HG03354 (cell line): ENCODE results near the gene HCRT.
"Not testable (repeated sequence)": the region's sequence is repeated elsewhere in the genome, so short reads cannot be mapped to it uniquely, and the experiment has no call there.

ENCODE experiments used
- ATAC-seq: cut with Tn5 transposase; IDR thresholded peaks from one replicate; pipeline ENCODE4 v1.9.1; 2021; ENCODE audit warnings: mild to moderate bottlenecking; ENCODE audit not compliant: unreplicated experiment, poor library complexity, severe bottlenecking

The HCRT gene

DNA sequence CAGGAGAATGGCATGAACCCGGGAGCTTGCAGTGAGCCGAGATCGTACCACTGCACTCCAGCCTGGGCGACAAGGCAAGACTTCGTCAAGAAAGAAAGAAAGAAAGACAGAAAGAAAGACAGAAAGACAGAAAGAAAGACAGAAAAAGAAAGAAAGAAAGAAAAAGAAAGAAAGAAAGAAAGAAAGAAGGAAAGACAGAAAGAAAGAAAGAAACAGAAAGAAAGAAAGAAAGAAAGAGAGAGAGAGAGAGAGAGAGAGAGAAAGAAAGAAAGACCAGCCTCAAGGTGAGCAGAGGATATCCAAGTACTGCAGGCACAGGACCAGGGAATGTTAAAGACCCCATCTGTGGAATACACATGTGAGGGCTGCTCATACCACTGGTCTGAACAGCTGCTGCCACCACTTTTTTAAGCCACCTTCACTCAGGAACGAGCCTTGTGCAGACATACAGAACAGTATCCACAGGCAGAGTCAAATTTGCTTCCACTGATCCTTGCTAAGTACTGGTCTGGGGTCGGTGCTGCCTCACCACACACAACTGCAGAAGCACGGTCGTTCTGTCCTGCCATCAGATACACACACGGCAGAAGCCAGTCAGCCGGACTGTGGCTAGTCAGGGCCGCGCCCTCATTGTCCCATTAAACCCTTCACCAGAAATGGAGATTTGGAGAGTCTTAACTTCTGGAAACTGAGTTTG is 38.2 kb downstream of the HCRT start:
- no peak for ATAC-seq

GRCh38 chr17:42143138-42143537 is 42.1 kb downstream of the HCRT start:
- ATAC-seq: not testable (repeated sequence)

GRCh38 chr17:42142371-42142896 is 42.8 kb downstream of the HCRT start:
- ATAC-seq: no peak

DNA sequence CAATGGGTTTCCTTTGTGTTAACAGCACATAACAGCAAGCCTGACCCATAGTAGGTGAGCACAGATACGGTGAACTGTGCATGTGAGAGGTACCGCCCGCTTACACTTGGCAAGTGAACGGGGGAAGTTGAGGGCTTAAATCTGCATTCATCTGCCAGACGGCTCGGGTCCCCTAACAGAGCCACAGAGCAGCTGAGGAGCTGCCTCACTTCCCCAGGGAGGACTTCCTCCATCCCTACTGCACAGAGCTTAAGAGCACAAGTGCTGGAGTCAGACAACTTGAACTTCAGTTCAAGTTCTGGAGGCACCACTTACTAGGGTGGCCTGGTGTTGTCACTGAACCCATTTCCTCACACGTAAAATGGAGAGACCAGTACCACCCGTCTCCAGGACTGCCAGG is 43.9 kb downstream of the HCRT start:
- no peak for ATAC-seq

GRCh38 chr17:42140690-42141089 is 44.6 kb downstream of the HCRT start:
- not testable (repeated sequence) for ATAC-seq

GRCh38 chr17:42138749-42139492 is 46.3 kb downstream of the HCRT start:
- ATAC-seq: no peak

DNA sequence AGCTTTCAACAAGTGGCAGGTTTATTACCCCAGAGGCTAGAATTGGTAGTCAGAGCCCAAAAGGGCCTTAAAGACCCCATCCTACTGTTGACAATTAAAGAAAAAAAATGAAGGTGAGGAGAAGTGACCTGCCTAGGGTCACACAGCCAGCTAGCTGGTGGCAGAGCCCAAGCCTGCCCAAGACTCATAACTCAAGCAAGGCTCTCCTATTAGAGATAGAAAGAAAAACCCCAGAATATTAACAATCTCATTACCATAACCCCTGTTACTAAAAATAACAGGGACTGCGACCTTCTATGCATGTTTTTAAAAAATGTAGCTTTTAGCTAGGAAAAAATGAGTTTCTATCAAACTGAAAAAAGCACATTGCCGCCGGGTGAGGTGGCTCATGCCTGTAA is 48.6 kb downstream of the HCRT start:
- no peak for ATAC-seq

GRCh38 chr17:42135664-42136653 is 49.3 kb downstream of the HCRT start:
- ATAC-seq: no peak

GRCh38 chr17:42135151-42135550 is 50.1 kb downstream of the HCRT start:
- ATAC-seq: no peak
